ENCODE results near the gene CBX8.
"Not testable (repeated sequence)": the region's sequence is repeated elsewhere in the genome, so short reads cannot be mapped to it uniquely, and the experiment has no call there.

Gene CBX8

DNA sequence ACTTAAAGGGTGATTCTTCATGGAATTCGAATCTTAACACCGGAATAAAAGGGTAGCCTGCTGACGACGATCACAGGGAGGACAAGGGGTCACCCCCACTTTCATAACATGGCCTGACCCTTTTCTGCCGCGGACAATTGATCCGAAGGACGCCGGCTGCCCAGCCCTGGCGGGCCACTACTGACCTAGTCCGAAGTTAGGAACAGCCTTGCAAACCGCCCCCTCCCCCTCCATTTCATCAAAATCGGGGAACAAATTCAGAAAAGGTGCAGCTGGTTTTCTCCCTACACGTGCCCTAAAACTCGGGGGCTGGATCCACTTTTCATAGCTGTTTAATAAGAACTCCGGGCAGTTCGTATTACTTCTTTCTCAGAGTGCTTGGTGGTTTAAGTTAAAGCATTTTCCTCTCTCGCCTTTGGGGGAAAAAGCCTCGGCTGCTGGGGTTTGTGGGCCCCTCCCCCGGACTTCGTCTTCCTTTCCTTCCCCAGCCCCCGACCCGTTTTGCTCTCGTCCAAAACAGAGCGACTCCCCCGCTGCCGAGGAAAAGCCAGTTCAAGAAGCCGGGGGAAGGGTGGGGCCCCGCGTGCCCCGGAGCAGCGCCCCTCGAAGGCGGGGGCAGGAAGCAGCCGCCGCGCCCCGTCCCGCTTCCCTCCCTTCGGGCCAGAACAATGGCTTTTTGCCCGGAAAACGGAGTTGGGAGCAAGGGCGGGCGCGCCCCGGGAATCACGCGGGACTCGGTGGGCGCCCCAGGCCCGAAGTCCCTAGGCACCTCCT lies 19.6 kb downstream of the CBX8 start:
- no peak for DNase-seq

DNA sequence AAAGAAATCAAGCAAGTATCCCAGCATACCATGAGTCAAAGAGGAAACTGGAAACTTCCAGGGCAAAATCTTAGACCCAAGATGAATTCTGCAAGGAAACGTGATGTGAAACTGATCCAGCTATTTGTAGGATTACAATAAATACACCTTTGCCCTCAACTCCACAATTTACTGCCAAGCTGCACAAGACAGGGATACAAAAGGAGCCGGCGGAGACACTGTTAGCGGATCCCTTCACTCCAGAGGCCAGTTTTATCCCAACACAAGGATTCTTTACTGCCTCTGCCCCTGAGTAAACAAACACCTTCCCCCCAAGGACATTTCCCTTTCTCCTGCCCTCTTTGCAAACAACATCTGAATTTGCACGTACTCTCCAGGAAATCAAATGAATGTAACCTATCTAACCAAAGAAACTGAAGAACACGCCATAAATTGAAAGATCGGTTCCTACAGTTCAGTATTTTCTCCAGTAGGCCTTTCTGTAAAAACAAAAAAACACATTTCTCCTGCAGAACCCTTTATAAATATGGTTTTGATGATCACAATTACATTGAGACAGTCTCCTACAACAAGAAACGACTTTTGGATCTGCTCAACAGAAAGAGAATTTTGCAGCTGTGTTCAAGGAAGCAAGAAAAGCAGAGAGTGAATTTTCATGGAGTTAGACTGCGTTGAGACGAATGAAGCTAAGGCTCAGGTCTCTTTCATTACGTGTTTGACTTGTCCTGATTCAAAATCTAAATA lies 20.3 kb downstream of the CBX8 start:
- DNase-seq, result peak; percentile 33

DNA sequence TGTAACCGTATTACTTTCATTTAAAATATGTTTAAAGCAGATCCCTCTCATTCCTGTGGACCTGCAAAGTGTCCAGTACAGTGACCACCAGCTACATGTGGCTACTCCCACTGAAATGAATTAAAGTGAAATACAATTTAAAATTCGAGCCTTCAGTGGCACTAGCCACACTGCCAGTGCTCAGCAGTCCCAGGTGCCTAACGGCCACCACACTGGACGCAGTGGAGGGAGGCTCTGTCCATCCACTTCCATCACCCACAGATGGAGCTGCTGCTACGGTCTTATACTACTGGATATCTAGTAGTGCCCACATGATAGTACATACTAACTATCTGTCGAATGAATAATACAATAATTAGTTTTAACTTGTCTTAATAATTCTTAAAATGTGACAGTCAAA lies 21.2 kb downstream of the CBX8 start:
- no peak for DNase-seq

DNA sequence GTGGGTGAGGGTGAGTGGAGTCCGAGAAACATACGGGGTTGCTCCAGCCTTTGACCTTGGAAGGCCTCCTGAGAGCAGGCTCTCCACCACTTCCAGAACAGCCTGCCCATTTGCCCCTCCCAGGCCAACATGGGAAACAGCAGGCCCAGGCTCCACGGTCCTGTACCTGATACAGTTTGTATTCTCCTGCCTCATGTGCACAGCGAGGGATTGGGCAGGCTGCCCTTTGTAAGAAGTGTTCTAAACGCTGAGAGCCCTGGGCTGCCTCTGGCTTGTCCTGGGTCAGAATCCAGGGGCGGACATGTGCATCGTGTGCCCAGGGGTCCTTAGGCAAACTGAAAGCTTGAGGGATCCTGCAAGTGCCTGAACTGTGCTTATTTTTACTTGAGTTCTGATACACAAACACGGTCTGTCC lies 22.3 kb downstream of the CBX8 start:
- DNase-seq, result no peak

- DNase-seq, result not testable (repeated sequence)
Observed at GRCh38 chr17:79772726-79773125, 24.2 kb downstream of the CBX8 start.

DNA sequence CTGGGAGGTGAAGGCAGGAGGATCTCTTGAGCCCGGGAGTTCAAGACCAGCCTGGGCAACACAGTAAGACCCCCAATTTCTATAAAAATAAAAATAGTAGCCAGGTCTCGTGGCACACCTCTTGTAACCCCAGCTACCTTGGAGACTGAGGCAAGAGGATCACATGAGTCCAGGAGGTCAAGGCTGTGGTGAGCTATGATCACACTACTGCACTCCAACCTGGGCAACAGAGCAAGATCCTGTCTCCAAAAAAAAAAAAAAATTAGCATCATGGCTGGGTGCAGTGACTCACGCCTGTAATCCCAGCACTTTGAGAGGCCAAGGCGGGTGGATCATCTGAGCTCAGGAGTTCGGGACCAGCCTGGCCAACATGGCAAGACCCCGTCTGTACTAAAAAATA lies 25.6 kb downstream of the CBX8 start:
- DNase-seq, result no peak

DNA sequence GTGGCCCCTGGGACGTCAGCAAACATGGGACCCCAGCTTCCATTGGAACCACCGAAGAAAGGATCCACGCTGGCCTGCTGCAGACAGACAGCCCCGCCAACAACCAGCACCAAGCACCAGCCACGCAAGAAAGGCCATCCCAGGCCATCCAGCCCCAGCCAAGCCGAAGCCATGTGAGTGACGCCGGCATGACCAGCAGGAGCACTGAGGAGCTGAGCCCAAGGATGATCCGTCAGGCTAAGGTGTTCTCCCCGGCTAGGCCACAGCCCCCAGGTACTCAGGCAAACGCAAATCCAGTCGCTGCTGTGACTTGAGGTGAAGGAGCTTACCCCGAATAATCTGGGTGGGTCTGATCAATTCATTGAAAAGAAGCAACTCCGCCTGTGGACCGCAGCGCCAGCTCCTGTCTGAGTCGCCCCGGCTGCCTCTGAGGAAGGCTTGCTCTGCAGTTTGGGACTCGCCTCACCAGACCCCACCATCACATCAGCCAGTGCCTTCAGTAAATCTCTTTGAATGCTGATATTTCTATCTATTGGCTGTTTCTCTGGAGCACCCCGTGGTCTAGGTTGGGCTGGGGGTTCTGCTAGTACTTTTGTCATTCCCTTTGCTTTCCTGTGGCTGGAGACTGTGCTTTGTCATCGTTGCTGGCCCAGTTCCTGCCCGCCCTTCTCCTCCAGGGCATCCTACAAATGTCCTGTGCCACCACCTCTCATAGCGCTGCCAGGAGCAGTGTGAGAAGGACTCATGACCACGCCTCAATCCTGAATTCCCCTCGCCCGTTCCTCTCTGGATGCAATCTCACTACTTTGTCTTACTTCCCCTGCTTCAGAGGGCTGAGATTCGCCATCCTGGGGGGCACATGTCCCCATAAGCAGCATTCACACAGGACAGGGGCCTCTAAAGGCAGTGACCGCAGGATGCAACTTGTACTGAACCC lies 27.0 kb downstream of the CBX8 start:
- no peak for DNase-seq

- no peak for DNase-seq
Observed at GRCh38 chr17:79765708-79766107, 31.2 kb downstream of the CBX8 start.

- DNase-seq, result no peak
Observed at GRCh38 chr17:79761894-79762589, 34.8 kb downstream of the CBX8 start.

DNA sequence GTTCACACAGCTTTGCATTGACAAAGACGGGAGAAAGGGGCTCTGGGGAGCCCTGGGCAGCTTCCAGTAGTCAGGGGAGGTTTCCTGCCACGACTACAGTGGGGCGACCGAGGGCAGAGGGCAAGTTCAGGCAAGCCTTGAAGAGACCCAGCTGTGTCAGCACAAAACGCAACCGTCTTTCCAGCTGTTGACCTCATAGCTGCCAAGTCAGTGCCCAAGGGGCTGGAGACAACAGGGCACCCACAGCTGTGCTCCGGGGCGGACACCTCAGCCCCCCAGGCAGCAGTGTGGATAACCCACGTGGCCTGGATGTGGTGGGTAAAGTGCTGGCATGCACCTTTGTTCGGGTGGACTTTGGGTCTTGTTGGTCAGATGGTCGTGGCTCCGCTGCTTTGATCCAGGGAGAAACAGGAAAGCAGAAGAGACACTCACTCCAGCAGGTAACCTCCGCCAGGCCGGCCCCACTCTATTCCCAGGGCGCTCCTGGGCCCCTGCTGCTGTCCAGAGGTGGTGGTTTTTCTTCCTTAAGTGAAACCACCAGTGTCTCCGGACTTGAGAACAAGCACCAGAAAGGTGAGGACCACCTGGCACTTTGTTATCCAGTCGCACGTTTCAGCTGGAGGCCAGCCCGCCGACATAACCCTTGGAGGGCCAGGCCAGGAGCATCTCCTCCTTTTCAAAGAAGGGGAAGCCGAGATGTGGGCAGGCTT lies 36.5 kb downstream of the CBX8 start:
- no peak for DNase-seq

- no peak for DNase-seq
Observed at GRCh38 chr17:79758271-79758670, 38.6 kb downstream of the CBX8 start.

GRCh38 chr17:79757140-79757745 lies 39.6 kb downstream of the CBX8 start:
- DNase-seq, result no peak

- no peak for DNase-seq
Observed at GRCh38 chr17:79755591-79755990, 41.3 kb downstream of the CBX8 start.

DNA sequence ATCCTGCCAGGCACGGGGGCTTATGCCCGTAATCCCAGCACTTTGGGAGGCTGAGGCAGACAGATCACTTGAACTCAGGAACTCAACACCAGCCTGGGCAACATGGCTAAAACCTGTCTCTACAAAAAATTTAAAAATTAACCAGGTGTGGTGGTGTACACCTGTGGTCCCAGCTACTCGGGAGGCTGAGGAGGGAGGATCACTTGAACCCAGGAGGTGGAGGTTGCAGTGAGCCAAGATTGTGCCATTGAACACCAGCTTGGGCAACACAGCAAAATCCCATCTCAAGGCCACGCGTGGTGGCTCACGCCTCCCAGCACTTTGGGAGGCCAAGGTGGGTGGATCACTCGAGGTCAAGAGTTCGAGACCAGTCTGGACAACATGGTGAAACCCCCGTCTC lies 42.0 kb downstream of the CBX8 start:
- not testable (repeated sequence) for DNase-seq

DNA sequence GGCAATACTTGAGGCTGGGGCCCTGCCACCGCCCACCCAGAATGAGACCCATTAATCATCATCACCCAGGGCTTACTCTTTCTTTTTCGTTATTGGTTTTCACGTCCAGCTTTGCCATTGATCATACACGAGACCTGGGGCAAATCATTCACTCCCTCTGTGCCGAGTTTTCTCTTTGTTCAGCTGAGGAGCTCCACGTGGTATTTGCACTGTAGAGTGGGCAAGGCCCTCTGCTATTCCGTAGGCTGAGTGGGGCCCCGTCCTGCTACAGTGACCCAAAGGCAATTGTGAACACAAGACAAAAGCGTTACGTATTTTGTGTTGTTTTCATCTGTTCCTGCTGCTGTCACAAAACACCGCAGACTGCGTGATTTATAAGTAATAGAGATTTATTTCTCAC lies 42.5 kb downstream of the CBX8 start:
- DNase-seq, result no peak

- DNase-seq, result no peak
Observed at GRCh38 chr17:79752175-79752574, 44.7 kb downstream of the CBX8 start.

DNA sequence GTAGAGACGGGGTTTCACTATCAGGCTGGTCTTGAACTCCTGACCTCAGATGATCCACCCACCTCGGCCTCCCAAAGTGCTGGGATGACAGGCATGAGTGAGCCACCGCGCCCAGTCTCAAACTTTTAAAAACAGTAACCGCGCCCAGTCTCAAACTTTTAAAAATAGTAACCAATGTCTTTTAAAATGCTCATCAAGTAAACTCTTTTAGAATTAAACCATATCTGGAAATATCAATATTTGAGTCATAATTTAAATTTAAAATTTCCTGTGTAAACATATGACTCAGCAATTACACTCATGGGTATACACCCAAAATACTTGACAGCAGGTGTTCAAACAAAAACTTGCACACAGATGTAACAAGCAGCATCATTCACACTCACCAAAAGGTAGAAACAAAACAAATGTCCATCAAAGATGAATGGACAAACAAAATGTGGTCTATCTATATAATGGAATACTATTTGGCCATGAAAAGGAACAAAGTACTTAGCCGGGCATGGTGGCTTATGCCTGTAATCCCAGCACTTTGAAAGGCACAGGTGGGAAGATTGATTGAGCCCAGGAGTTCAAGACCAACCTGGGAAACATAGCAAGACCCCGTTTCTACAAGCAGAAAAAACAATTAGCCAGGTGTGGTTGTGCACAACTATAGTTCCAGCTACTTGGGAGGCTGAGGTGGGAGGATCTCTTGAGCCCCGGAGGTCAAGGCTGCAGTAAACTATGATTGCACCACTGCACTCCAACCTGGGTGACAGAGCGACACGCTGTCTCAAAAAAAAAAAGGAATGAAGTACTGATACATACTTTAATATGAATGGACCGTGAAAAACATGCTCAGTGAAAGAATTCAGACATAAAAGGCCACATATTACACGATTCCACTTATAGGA lies 46.0 kb downstream of the CBX8 start:
- DNase-seq, result no peak

- DNase-seq, result no peak
Observed at GRCh38 chr17:79749958-79750357, 46.9 kb downstream of the CBX8 start.

GRCh38 chr17:79749156-79749815 lies 47.6 kb downstream of the CBX8 start:
- DNase-seq, result no peak
